Activated T-helper 2 cell treated with anti-CD3 and anti-CD28 coated beads, Interferon-gamma antibody, Interleukin-2, Interleukin-4, amounts not matched to agents 10 μg/mL and 5 μg/mL and 100 μg/mL, durations not matched to agents 14 hours and 24 hours and 36 hours (primary cell): ENCODE results near the gene TNF. TPM values are rescaled to one million over a fixed set of nuclear protein-coding genes. Genes with fewer than 3 reads are reported as not detected.
A peak's percentile ranks its signal among the peaks of the same experiment; 100 is the strongest.
"Not testable (repeated sequence)": the region's sequence is repeated elsewhere in the genome, so short reads cannot be mapped to it uniquely, and the experiment has no call there.

Source experiments
- DNase-seq: peaks from one replicate; pipeline ENCODE4 v3.0.0; 2021; ENCODE audit warnings: low spot score
- H3K27ac Mint-ChIP-seq: one replicate; pipeline ENCODE4 v1.8.0; 2021; ENCODE audit warnings: mixed read lengths
- H3K27me3 Mint-ChIP-seq: one replicate; pipeline ENCODE4 v1.8.0; 2021; ENCODE audit warnings: low read depth, mixed read lengths
- H3K36me3 Mint-ChIP-seq: one replicate; pipeline ENCODE4 v1.8.0; 2021; ENCODE audit warnings: low read depth, mixed read lengths
- H3K4me1 Mint-ChIP-seq: one replicate; pipeline ENCODE4 v1.8.0; 2021; ENCODE audit warnings: low read depth, mixed read lengths
- H3K4me3 Mint-ChIP-seq: one replicate; pipeline ENCODE4 v1.8.0; 2021; ENCODE audit warnings: low read depth, mild to moderate bottlenecking, moderate library complexity, mixed read lengths
- H3K9me3 Mint-ChIP-seq: one replicate; pipeline ENCODE4 v1.8.0; 2021; ENCODE audit warnings: mixed read lengths
- intact Hi-C: fragments of 100-400 bp; cut with micrococcal nuclease; formaldehyde crosslinking; loops from one replicate; pipeline ENCODE4 v1.15.1; 2023
- total RNA-seq: library from RNA; stranded (reverse); gene quantifications from 2 replicates; pipeline ENCODE4 v1.2.3, GENCODE V29; 2022

The TNF gene
- total RNA-seq, 1 donor from 2014 or later: 96.8 TPM

DNA sequence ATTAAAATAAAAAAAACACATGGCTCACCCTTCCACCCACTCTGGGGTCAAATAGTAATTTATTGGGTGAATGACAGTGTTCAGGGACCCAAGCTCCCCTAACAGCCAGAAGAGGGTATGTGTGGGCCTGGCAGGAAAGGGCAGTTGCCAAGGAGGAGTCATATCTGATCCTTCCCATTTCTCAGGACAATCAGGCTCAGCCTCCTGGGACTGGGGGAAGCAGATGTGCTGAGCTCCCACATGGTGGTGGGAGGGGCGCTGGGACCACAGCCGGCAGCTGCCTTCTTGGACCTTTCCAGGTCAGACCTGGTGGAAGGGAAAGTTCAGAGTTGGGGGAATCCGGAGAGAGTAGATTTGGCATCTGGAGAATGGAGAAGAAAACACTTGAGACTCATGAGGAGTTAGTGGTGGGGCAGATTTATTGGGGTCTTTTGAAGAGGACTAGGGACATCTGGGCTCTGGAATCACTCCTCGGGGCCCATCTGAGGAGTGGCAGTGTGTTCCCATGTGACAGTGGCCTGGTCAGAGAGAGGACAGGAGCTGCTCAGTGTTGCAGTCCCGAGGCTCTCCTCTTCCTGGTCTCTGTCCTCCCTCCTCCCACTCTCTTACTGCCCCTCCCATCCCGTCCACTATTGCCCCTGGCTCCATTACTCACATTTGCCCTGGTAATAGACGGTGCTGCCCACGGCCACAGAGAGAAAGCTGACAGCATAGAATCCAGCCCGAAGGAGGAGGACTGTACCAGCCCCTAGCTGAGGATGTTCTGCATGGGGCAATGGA, 13.7 kb downstream of the TNF start:
- peaks cover 4% of the 10 kb centered on the region for H3K36me3 Mint-ChIP-seq
- H3K4me1 Mint-ChIP-seq: peaks cover 44% of the 10 kb centered on the region
- no peak overlapping the region for H3K4me3 Mint-ChIP-seq
- H3K27me3 Mint-ChIP-seq: no peaks in the 10 kb centered on the region
- no peaks in the 10 kb centered on the region for H3K9me3 Mint-ChIP-seq
- intact Hi-C loops: no loop called here
- DNase-seq: no peak
- peak overlapping the region; percentile 9 for H3K27ac Mint-ChIP-seq

GRCh38 chr6:31590691-31591090, 15.3 kb downstream of the TNF start:
- H3K9me3 Mint-ChIP-seq, intact Hi-C loops, H3K27ac Mint-ChIP-seq, H3K4me3 Mint-ChIP-seq, H3K36me3 Mint-ChIP-seq, H3K27me3 Mint-ChIP-seq, DNase-seq: not testable (repeated sequence)
- H3K4me1 Mint-ChIP-seq: peaks cover 40% of the 10 kb centered on the region

DNA sequence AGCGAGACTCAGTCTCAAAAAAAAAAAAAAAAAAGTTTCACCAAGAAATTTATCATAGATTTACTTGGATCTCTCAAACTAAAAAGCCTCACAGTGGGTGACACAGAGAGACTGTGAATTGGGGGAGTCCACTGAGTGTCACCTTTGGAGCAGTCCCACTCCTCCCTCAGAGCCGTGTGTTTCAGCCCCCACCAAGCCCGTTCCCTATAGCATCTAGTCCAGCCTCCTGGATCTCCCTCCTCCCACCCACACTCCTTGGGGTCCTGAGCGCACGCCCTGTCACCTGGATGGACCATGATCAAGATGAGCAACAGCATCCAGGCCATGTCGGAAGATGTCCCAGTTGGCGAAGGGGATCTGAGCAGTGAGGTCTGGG, 17.0 kb downstream of the TNF start:
- H3K4me3 Mint-ChIP-seq: peak overlapping the region; percentile 47
- no peak for DNase-seq
- H3K27me3 Mint-ChIP-seq: no peaks in the 10 kb centered on the region
- peaks cover 32% of the 10 kb centered on the region for H3K4me1 Mint-ChIP-seq
- peaks cover 4% of the 10 kb centered on the region for H3K36me3 Mint-ChIP-seq
- peak overlapping the region; percentile 74 for H3K27ac Mint-ChIP-seq
- intact Hi-C loops: no loop called here
- H3K9me3 Mint-ChIP-seq: no peaks in the 10 kb centered on the region

GRCh38 chr6:31597006-31597405, 21.6 kb downstream of the TNF start:
- Mint-ChIP-seq H3K27me3 (no peaks in the 10 kb centered on the region), H3K4me3 (no peak overlapping the region), H3K9me3 (no peaks in the 10 kb centered on the region), H3K36me3 (no peaks in the 10 kb centered on the region), H3K4me1 (peaks cover 29% of the 10 kb centered on the region), H3K27ac (no peak overlapping the region)
- intact Hi-C loops: loop anchor here (1.0 to 5.0 kb wide), 2 partner anchors 16 to 105 kb away; no protein-coding TSS in a partner anchor
- DNase-seq: no peak

GRCh38 chr6:31607317-31607716, 32.0 kb downstream of the TNF start:
- H3K9me3 Mint-ChIP-seq: no peaks in the 10 kb centered on the region
- H3K4me3 Mint-ChIP-seq: no peak overlapping the region
- no peaks in the 10 kb centered on the region for H3K36me3 Mint-ChIP-seq
- intact Hi-C loops: no loop called here
- H3K4me1 Mint-ChIP-seq: peaks cover 11% of the 10 kb centered on the region
- H3K27ac Mint-ChIP-seq: no peak overlapping the region
- no peak for DNase-seq
- H3K27me3 Mint-ChIP-seq: peaks cover 3% of the 10 kb centered on the region

- intact Hi-C loops: no loop called here
- Mint-ChIP-seq H3K4me3 (no peak overlapping the region), H3K4me1 (peaks cover 13% of the 10 kb centered on the region), H3K9me3 (no peaks in the 10 kb centered on the region), H3K36me3 (no peaks in the 10 kb centered on the region), H3K27me3 (peaks cover 1% of the 10 kb centered on the region), H3K27ac (no peak overlapping the region)
- DNase-seq: no peak
These were observed 34.4 kb downstream of the TNF start for GRCh38 chr6:31609519-31610406.

DNA sequence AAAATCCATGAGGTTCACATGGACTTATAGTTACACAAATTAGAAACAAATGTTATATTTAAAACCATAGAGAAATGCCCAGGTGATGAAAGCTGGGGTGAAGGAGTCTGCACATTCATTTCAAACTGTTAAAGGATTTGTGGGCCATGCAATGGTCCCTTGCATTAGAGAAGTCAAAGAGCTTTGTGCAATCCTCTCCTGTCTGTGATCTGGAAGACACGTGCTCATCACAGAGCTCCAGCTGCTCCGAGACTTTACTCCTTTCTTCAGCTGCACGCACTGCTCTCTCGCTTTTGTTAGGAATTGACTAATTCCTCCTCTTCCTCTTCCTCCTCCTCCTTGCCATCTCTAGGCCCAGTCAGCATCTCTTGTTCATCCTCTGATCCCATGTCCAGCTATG, 35.6 kb downstream of the TNF start:
- no peak overlapping the region for H3K4me3 Mint-ChIP-seq
- no peaks in the 10 kb centered on the region for H3K9me3 Mint-ChIP-seq
- intact Hi-C loops: no loop called here
- H3K27ac Mint-ChIP-seq: no peak overlapping the region
- peaks cover 24% of the 10 kb centered on the region for H3K4me1 Mint-ChIP-seq
- peaks cover 1% of the 10 kb centered on the region for H3K27me3 Mint-ChIP-seq
- no peak for DNase-seq
- H3K36me3 Mint-ChIP-seq: no peaks in the 10 kb centered on the region

- Mint-ChIP-seq H3K9me3 (no peaks in the 10 kb centered on the region), H3K4me1 (peaks cover 24% of the 10 kb centered on the region), H3K27me3 (peaks cover 1% of the 10 kb centered on the region), H3K27ac (no peak overlapping the region), H3K4me3 (no peak overlapping the region), H3K36me3 (peaks cover 7% of the 10 kb centered on the region)
- no peak for DNase-seq
- intact Hi-C loops: no loop called here
These were observed 38.8 kb downstream of the TNF start for GRCh38 chr6:31614075-31614619.

GRCh38 chr6:31614684-31615578, 39.6 kb downstream of the TNF start, which contains the start of gene AIF1:
TSS of gene AIF1 (plus strand) at chr6:31615234. CDS start at chr6:31615330, 96 bp downstream.
- H3K4me3 Mint-ChIP-seq: peak within 1 kb of the TSS; percentile 77
- H3K36me3 Mint-ChIP-seq: peaks cover 7% of the 10 kb centered on the region
- H3K4me1 Mint-ChIP-seq: peaks cover 26% of the 10 kb centered on the region
- intact Hi-C loops: no loop called here
- H3K27ac Mint-ChIP-seq: peak within 1 kb of the TSS; percentile 85
- no peak for DNase-seq
- peaks cover 1% of the 10 kb centered on the region for H3K27me3 Mint-ChIP-seq
- no peaks in the 10 kb centered on the region for H3K9me3 Mint-ChIP-seq

GRCh38 chr6:31615748-31616147, 40.4 kb downstream of the TNF start:
- H3K27ac Mint-ChIP-seq: peak overlapping the region; percentile 85

DNA sequence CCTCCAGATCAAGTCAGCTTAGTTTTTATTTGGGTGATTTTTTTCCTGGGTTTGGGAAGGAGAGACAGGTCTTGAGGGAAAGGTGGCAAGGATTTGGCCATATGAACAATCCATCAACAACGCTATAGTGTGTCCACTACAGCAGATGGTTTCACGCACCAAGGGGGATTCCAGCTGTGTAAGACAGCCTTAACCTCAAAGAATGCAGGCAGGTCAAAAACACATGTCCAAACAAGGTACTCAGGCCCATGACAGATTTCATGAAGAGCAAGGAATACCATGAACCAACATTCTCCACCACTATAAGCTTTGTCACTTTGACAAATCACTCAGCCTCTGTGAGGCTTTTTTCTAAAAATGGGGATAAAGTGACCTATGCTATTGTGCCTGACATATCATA, 41.6 kb downstream of the TNF start:
- DNase-seq: no peak
- Mint-ChIP-seq H3K4me3 (peak overlapping the region; percentile 77), H3K9me3 (no peaks in the 10 kb centered on the region), H3K27me3 (no peaks in the 10 kb centered on the region), H3K27ac (no peak overlapping the region), H3K4me1 (peaks cover 32% of the 10 kb centered on the region), H3K36me3 (peaks cover 17% of the 10 kb centered on the region)
- intact Hi-C loops: no loop called here

More at GRCh38 chr6:31615748-31616147, 40.4 kb downstream of the TNF start:
- Mint-ChIP-seq H3K36me3 (peaks cover 7% of the 10 kb centered on the region), H3K9me3 (no peaks in the 10 kb centered on the region), H3K27me3 (peaks cover 1% of the 10 kb centered on the region), H3K4me3 (peak overlapping the region; percentile 77), H3K4me1 (peaks cover 26% of the 10 kb centered on the region)
- DNase-seq: peak; percentile 34
- intact Hi-C loops: no loop called here
